G401.6 (cell line): ENCODE results near the gene PPP2R2C.

ENCODE experiments used
- FAIRE-seq: peaks from 2 replicates; lab custom pipeline; 2012; peaks lifted over from hg19 to GRCh38; lab: Jason Lieb, UNC

The PPP2R2C gene

DNA sequence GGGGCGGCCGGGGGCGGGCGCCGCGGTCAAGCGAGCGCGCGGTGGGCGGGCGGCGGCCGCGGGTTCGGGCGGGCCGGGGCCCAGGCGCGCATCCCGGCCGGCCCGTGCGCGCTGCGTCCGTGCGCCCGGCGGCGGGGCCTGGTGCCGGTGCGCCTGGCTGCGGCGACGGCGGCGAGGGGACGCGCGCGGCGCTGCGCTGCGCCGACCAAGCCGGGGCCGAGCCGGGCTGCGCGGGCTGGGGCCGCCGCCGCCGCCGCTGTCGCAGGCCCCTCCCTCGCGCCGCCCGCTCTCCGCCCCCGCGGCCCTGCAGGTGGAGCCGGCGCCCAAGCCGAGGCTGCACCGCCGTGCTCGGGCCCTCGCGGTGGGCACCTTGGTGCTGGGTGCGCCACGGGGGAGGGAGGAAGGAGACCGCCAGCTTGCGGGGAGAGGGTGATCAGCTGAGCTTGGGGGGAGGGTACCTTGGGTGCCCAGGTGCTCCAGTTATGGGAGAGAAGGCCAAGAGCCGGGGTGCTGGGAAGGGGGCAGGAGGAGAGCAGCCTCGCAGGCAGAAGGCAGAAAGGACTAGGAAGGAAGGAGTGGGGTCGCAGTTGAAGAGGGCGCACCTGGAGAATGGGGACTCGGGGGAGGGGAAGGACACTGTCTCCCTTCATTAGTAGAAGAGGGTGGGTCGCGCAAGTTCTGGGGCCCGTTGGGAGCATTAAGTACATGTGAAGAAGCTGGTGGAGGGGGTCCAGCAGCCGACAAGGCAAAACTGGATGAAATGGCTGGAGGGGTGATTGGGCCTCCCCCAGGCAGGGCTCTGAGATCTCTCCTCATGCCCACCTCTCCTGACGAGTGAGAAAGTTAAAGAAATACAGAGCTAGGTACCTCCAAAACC lies at the start of gene PPP2R2C:
PPP2R2C (minus strand) TSS at position 228 of the 877 bp plus-strand sequence. CDS start 385 bp downstream, outside the sequence.
- no peak for FAIRE-seq

- no peak for FAIRE-seq
These were observed 48.6 kb upstream of the PPP2R2C start for GRCh38 chr4:6520978-6521377.

- no peak for FAIRE-seq
These were observed 47.7 kb upstream of the PPP2R2C start for GRCh38 chr4:6520051-6520636.

DNA sequence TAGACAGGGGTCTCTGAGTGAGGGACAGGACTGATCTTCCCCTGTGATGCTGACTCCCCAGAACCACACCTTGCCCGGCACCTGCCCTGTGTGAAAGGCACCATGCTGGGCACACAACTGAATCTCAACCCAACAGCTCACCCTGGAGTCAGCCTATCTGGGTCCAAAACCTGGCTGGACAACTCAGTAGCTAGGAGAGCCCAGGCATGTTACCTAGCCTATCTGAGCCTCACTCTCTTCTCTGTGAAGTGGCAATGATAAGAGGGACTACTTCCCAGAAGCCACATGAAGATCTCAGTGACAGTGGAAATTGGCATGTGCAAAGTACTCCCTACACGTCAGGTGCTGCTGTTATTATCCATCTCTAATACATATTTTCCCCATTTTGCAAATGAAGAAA lies 44.8 kb upstream of the PPP2R2C start:
- FAIRE-seq, result no peak

GRCh38 chr4:6516762-6517161 lies 44.3 kb upstream of the PPP2R2C start:
- FAIRE-seq, result no peak

GRCh38 chr4:6516281-6516680 lies 43.9 kb upstream of the PPP2R2C start:
- no peak for FAIRE-seq

GRCh38 chr4:6513678-6514077 lies 41.3 kb upstream of the PPP2R2C start:
- no peak for FAIRE-seq

DNA sequence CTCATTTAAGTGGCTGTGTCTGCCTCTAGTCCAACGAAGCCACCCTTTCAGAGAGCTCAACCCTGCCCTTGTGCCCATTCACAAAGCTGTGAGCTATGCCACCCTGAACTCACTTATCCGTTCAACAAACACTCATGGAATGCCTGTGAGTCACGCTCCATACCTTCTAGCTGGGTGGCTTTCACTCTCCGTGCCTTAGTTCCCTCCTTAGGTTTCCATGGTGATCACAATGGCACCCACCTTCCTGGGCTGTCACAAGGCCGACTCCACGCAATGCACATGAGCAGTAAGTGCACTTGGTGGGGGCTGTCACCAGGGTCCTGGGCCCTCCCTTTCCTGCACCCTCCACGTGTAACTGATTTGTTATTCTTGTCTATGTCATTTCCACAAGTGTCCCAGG lies 37.2 kb upstream of the PPP2R2C start:
- FAIRE-seq, result no peak

GRCh38 chr4:6507345-6507744 lies 34.9 kb upstream of the PPP2R2C start:
- no peak for FAIRE-seq

- no peak for FAIRE-seq
These were observed 34.3 kb upstream of the PPP2R2C start for GRCh38 chr4:6506616-6507140.

GRCh38 chr4:6504900-6505496 lies 32.6 kb upstream of the PPP2R2C start:
- no peak for FAIRE-seq

- FAIRE-seq, result no peak
These were observed 30.5 kb upstream of the PPP2R2C start for GRCh38 chr4:6502747-6503465.

DNA sequence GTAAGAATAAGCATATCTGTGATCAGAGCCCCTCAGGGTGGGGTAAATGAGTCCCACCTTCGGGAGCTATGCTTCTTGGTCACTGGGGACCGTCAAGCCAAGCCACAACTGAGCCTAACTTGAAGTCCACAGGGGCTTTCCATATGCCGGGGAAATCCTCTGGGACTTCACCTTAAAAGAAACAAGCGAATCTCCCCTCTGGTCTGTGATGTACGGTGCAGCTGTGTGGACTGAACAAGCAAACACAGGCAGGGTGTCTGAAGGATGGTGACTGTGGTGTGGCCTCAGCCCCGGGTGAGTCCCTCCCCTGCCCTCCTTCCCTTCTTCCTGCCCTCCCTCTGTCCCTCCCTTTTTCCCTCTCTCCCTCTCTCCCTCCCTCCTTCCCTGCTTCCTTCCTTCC lies 29.7 kb upstream of the PPP2R2C start:
- no peak for FAIRE-seq

- FAIRE-seq, result no peak
These were observed 28.8 kb upstream of the PPP2R2C start for GRCh38 chr4:6501171-6501570.

- no peak for FAIRE-seq
These were observed 28.2 kb upstream of the PPP2R2C start for GRCh38 chr4:6500481-6501140.

DNA sequence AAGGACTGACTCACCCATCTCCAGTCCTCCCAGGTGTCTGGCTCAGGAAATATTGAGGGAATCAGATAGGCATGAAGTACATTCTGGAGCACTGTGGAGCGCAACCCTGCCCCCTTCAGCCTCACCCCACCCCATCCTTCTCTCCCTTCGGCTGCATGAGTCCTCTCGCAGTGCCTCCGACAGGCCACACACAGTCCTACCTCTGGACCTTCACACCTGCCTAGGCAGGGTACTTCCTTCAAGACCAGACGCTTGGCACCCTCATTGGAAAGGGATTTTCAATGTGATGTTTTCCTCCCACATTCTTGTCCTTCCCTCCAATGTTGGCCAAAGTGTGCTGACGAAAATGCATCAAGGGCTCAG lies 26.8 kb upstream of the PPP2R2C start:
- FAIRE-seq, result no peak

GRCh38 chr4:6498511-6499237 lies 26.3 kb upstream of the PPP2R2C start:
- no peak for FAIRE-seq

DNA sequence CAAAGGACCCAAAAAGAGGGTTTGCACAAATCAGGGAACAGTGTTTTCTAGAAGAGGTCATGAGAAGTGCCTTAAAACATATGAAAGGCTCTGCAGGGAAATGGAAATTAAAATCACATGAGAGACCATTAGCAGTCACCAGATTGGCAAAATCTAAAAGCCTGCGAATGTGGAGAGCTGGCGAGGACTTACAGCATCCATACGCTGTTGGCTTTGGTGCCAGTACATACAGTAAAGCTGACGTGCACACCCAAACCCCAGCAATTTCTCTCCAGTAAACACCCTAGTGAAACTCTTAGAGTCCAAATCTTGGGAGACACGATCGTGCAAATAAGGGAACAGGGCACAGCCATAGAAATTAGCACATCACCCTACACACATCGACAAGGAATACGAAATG lies 25.4 kb upstream of the PPP2R2C start:
- FAIRE-seq, result no peak

DNA sequence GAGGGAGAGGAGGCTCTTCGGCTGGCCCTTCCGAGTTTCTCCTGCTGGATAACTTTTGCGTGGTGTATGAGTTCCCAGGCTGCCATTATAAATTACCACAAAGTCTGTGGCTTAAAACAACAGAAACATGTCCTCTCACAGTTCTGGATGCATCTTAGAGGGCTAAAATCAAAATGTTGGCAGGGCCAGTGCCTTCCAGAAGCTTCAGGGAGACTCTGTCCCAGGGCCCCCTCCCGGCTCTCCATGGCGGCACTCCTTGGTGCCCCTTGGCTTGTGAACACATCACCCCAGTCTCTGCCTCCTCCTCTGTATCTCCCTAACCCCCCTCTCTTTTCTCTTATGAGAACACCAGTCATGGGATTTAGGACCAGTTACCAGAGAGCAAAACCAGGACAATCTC lies 23.3 kb upstream of the PPP2R2C start:
- FAIRE-seq, result no peak

DNA sequence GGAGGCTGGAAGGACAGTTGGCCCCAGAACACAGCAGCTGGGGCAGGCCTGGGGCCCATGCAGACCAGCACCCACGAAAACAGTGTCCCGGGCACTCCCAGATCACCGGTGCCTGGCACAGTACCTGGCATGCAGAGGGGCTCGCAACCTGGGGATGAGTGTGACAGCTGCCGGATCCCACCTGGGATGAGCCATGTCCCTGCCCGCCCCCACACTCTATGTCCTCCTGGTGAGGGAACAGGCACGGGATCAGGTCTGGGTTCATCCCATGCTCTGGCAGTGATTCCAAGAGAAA lies 22.8 kb upstream of the PPP2R2C start:
- no peak for FAIRE-seq

- FAIRE-seq, result no peak
These were observed 22.2 kb upstream of the PPP2R2C start for GRCh38 chr4:6494431-6495295.
